ENCODE data around the gene RHPN2.
"Not testable (repeated sequence)": the region's sequence is repeated elsewhere in the genome, so short reads cannot be mapped to it uniquely, and the experiment has no call there.

Gene RHPN2

GRCh38 chr19:33026602-33027001, 38.1 kb downstream of the RHPN2 start:
- DNase-seq (ENCODE audit: low read depth) = not testable (repeated sequence)

DNA sequence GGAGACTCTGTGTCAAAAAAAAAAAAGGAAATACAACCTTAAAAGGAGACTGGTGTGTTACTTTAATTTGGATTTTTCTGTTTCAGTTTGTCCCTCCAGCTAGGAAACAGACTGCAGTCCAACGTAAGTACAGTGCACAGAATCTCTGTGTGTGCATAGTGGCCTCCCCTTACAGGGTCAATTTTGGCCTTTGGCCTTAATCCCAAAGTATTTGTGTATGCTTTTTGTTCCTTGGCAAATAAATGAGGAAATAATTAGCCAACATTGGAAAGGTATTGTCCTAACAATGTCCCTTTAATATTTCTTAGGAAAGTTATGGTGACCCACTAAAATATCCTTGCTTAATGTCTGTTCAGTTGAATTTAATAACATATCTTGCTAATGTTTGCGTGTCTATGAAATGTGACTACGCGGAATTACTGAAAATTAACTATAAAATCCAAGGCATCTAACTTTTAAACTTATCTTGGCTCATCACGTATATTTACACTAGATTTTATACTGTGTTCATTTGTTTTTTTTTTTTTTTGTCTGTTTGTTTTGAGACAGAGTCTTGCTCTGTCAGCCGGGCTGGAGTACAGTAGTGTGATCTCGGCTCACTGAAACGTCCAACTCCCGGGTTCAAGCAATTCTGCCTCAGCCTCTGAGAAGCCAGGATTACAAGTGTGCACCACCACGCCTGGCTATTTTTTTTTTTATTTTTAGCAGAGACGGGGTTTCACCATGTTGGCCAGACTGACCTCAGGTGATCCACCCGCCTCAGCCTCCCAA, 39.0 kb downstream of the RHPN2 start:
- DNase-seq (ENCODE audit: low read depth) = not testable (repeated sequence)

GRCh38 chr19:33024398-33024797, 40.3 kb downstream of the RHPN2 start:
- DNase-seq (ENCODE audit: low read depth) = no peak

- DNase-seq (ENCODE audit: low read depth) = no peak
Observed at GRCh38 chr19:33022472-33023116, 42.1 kb downstream of the RHPN2 start.

DNA sequence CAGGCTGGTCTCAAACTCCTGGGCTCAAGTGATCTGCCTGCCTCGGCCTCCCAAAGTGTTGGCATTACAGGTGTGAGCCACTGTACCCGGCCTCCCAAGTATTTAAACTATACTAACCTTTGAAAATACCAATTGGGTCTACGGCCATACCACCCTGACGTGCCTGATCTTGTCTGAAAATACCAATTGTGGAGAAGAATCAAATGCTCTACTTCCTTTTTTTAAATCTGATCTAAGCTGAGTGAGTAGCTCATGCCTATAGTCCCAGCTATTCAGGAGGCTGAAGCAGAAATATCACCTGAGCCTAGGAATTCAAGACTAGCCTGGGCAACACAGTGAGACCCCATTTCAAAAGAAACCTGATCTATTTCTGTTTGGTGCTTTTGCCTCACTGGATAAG, 53.8 kb downstream of the RHPN2 start:
- not testable (repeated sequence) for DNase-seq (ENCODE audit: low read depth)

GRCh38 chr19:33008738-33009137, 56.0 kb downstream of the RHPN2 start:
- DNase-seq (ENCODE audit: low read depth) = no peak

DNA sequence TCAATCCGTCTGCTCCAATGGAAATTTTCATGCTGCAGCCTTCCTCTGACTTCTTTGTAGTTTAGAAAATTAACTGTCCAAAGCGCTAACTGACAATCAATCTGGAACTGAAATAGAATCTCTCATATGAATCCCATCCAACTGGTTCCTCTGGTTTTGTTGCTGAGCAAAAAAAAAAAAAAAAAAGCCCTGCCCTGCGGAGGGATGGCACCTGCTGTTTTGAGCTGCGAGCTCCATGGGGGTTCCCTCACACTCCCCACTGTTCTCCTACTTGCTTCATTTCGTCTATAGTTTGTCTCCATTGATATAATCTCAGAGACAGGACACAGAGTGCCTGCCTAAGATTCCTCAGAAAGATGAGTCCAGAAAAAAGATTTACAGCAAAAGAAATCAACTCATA, 59.2 kb downstream of the RHPN2 start:
- no peak for DNase-seq (ENCODE audit: low read depth)

- not testable (repeated sequence) for DNase-seq (ENCODE audit: low read depth)
Observed at GRCh38 chr19:33003424-33004024, 61.2 kb downstream of the RHPN2 start.

DNA sequence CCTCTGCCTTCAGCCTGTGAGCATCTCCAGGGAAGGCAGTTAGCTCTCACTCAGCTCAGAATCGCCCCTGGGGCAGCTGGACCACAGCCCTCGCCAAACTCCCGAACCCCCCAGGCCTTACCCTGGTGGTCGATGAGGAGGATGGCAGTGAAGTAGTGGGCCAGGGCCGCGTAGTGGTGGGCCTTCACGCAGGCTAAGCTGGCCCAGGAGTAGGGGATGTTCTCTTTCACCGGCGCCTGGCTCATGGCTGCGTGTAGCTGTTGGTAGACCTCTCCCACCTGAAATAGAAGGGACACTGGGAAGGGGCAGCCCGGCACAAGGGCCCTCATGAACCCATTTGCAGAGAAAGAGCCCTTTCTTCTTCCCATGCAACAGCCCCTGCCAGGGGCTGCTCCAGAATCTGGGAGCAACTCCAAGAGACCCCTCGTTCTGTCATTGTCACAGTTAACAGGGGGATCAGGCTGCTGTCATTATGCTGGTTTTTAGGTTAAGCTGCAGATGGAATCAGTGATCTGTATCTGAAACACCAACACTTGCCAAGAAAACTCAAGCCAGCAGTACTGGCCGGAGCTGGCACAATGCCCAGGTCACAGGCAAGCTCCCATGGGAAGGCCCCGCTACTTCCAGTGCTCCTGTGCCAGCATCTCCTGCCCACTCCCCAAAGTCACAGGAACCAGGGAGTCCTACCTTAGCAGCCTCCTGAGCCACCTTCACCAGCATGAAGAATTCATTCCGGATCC, 62.4 kb downstream of the RHPN2 start:
- not testable (repeated sequence) for DNase-seq (ENCODE audit: low read depth)

DNA sequence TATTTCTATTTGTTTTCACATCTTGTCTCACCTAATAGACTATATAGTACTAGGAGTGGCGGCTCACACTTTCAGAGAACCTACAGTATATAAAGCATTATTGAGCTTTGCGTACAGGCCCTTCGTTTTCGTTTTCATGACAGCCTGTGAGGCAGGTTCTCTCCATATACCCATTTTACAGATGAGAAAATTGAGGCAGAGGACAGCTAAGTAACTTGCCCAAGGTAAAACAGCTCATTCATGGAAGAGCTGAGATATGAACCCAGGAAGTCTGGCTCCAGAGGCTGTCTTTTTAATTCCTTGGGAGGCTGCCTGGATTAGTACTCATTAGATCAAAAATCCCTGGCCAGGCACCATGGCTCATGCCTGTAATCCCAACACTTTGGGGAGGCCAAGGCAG, 63.8 kb downstream of the RHPN2 start:
- DNase-seq (ENCODE audit: low read depth) = no peak

- no peak for DNase-seq (ENCODE audit: low read depth)
Observed at GRCh38 chr19:33000510-33000909, 64.2 kb downstream of the RHPN2 start.

GRCh38 chr19:32998722-32999121, 66.0 kb downstream of the RHPN2 start:
- DNase-seq (ENCODE audit: low read depth) = no peak

- DNase-seq (ENCODE audit: low read depth) = no peak
Observed at GRCh38 chr19:32997716-32998355, 66.9 kb downstream of the RHPN2 start.

- not testable (repeated sequence) for DNase-seq (ENCODE audit: low read depth)
Observed at GRCh38 chr19:32997061-32997464, 67.6 kb downstream of the RHPN2 start.

DNA sequence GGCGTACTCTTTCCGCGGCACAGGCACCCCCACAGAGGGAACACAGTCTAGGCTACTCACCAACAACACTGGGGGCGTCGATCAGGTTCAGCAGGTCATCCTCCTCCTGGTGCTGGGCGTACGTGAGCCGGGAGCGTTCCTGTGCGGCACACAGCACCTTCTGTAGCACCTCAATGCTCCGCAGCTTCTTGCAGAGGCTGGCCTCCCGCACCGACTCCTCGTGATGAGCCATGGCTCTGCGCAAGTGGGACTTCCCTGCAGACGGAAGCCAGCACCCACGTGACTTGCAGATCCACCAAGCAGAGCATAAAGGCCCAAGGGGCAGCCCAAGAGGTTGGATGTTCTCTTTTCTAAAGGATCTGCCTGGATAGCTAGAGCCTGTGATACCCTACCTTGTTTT, 68.7 kb downstream of the RHPN2 start:
- not testable (repeated sequence) for DNase-seq (ENCODE audit: low read depth)

GRCh38 chr19:32988724-32989123, 76.0 kb downstream of the RHPN2 start:
- no peak for DNase-seq (ENCODE audit: low read depth)

- not testable (repeated sequence) for DNase-seq (ENCODE audit: low read depth)
Observed at GRCh38 chr19:32988254-32988653, 76.4 kb downstream of the RHPN2 start.

GRCh38 chr19:32982488-32982887, 82.2 kb downstream of the RHPN2 start:
- not testable (repeated sequence) for DNase-seq (ENCODE audit: low read depth)

GRCh38 chr19:32979807-32980206, 84.9 kb downstream of the RHPN2 start:
- DNase-seq (ENCODE audit: low read depth) = not testable (repeated sequence)

DNA sequence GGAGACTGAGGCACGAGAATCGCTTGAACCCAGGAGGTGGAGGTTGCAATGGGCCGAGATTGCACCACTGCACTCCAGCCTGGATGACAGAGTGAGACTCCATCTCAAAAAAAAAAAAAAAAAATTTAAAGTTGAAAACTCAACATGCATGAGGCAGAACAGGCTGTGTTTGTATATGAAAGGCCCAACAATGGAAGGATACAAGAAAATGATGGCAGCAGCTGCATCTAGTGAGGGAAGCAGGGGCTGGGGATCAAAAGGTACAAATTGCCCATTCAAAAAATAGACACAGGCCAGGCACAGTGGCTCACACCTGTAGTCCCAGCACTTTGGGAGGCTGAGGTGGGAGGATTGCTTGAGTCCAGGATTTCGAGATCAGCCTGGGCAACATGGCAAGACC, 86.9 kb downstream of the RHPN2 start:
- not testable (repeated sequence) for DNase-seq (ENCODE audit: low read depth)

- no peak for DNase-seq (ENCODE audit: low read depth)
Observed at GRCh38 chr19:32977280-32977679, 87.4 kb downstream of the RHPN2 start.

GRCh38 chr19:32976223-32976805, 88.4 kb downstream of the RHPN2 start:
- peak; percentile 42 for DNase-seq (ENCODE audit: low read depth)
